Keratinocyte (primary cell): ENCODE measurements around the gene MTOR. TPM values are rescaled to one million over a fixed set of nuclear protein-coding genes. Genes with fewer than 3 reads are reported as not detected.

Source experiments
- DNase-seq: peaks from one replicate; pipeline ENCODE4 v3.0.0-alpha.2; 2011; ENCODE audit warnings: low read depth, missing footprints, low spot score
- FAIRE-seq: peaks from 2 replicates; lab custom pipeline; 2011; peaks lifted over from hg19 to GRCh38; lab: Jason Lieb, UNC
- H2AFZ ChIP-seq: 2 replicates; pipeline ENCODE4 v1.6.0; 2012; ENCODE audit warnings: low read length, control low read depth, inconsistent platforms; ENCODE audit not compliant: control insufficient read depth
- H3K27ac ChIP-seq: 2 replicates; pipeline ENCODE4 v1.5.1; 2011; ENCODE audit warnings: low read length; ENCODE audit not compliant: control insufficient read depth, insufficient read depth
- H3K27me3 ChIP-seq: 3 replicates; pipeline ENCODE4 v1.6.0; 2011; ENCODE audit warnings: low read length; ENCODE audit not compliant: control insufficient read depth, insufficient read depth; ENCODE audit errors: extremely low read depth
- H3K36me3 ChIP-seq, 2 experiments: 2 replicates in 1 of 2; 3 replicates in 1 of 2; pipeline ENCODE4 v1.5.1; 2011; ENCODE audit warnings: low read length in 2 of 2, mild to moderate bottlenecking in 1 of 2; ENCODE audit not compliant: control insufficient read depth in 2 of 2, insufficient read depth in 2 of 2; ENCODE audit errors: extremely low read depth in 1 of 2
- H3K4me1 ChIP-seq: 3 replicates; pipeline ENCODE4 v1.5.1; 2011; ENCODE audit warnings: low read length; ENCODE audit not compliant: control insufficient read depth, insufficient read depth; ENCODE audit errors: extremely low read depth
- H3K4me2 ChIP-seq: 3 replicates; pipeline ENCODE4 v1.6.0; 2011; ENCODE audit warnings: low read depth, low read length; ENCODE audit not compliant: control insufficient read depth, insufficient read depth; ENCODE audit errors: extremely low read depth
- H3K4me3 ChIP-seq, 3 experiments: fragments of 200-600 bp in 1 of 3; sonication (generic) in 1 of 3; 2 replicates in 2 of 3; 3 replicates in 1 of 3; pipeline ENCODE4 v1.5.1; 2011 to 2016; ENCODE audit warnings: low read length in 3 of 3, mild to moderate bottlenecking in 3 of 3, control low read depth in 2 of 3, inconsistent platforms in 1 of 3, low read depth in 1 of 3, mixed read lengths in 1 of 3, mixed run types in 1 of 3, moderate library complexity in 1 of 3; ENCODE audit not compliant: control insufficient read depth in 2 of 3, insufficient read depth in 2 of 3; ENCODE audit errors: extremely low read depth in 1 of 3
- H3K79me2 ChIP-seq: 2 replicates; pipeline ENCODE4 v1.6.0; 2012; ENCODE audit warnings: low read length; ENCODE audit not compliant: control insufficient read depth, insufficient read depth
- H3K9ac ChIP-seq: 3 replicates; pipeline ENCODE4 v1.6.0; 2011; ENCODE audit warnings: low read length; ENCODE audit not compliant: control insufficient read depth, insufficient read depth; ENCODE audit errors: extremely low read depth
- H3K9me1 ChIP-seq: 3 replicates; pipeline ENCODE4 v1.6.0; 2011; ENCODE audit warnings: low read length; ENCODE audit not compliant: control insufficient read depth, insufficient read depth; ENCODE audit errors: extremely low read depth
- H3K9me3 ChIP-seq: 2 replicates; pipeline ENCODE4 v1.5.1; 2012; ENCODE audit warnings: low read depth, low read length; ENCODE audit not compliant: control insufficient read depth
- H4K20me1 ChIP-seq: 3 replicates; pipeline ENCODE4 v1.6.0; 2011; ENCODE audit warnings: low read length; ENCODE audit not compliant: control insufficient read depth, insufficient read depth; ENCODE audit errors: extremely low read depth
- EZH2 ChIP-seq: IDR thresholded peaks from one replicate; pipeline ENCODE4 v1.6.1; 2012; ENCODE audit warnings: inconsistent platforms, mild to moderate bottlenecking, low read length, moderate library complexity
- dilution Hi-C: fragments of 300-500 bp; cut with MboI; formaldehyde crosslinking; loops from one replicate; pipeline ENCODE4 v1.7.0; 2020; ENCODE audit warnings: low sequenced_read_pairs; ENCODE audit not compliant: extremely low pct_ligation_motif_present
- polyA plus RNA-seq, 5 experiments: library from polyadenylated mRNA; depleted of rRNA in 3 of 5; stranded (reverse) in 3 of 5; stranded (forward) in 1 of 5; unstranded in 1 of 5; fragments of >200 nt; gene quantifications; 1 replicate in 1 of 5; 2 replicates in 3 of 5; 3 replicates in 1 of 5; pipeline versions ENCODE4 v1.2.1 to v1.2.3, GENCODE V29; 2011 to 2012; ENCODE audit warnings: missing spikeins in 2 of 5, low read depth in 1 of 5, low replicate concordance in 1 of 5
- TF ChIP-seq, protein P1 (sequence below), 3 experiments: IDR thresholded peaks in 1 of 3; conservative IDR thresholded peaks in 1 of 3; optimal IDR thresholded peaks in 1 of 3; 2 replicates in 2 of 3; 3 replicates in 1 of 3; pipeline versions ENCODE3 to v1.5.1; 2011; ENCODE audit warnings: low read length in 3 of 3, mild to moderate bottlenecking in 3 of 3, moderate library complexity in 2 of 3, control low read depth in 1 of 3, inconsistent platforms in 1 of 3; ENCODE audit not compliant: insufficient read depth in 2 of 3; ENCODE audit errors: extremely low read depth in 1 of 3

Gene MTOR
- polyA plus RNA-seq, 1 donor (not counting 4 experiments of a cell fraction or from before 2014, with no cell fraction given) = 31.5 TPM

GRCh38 chr1:11198257-11198656 is 64.1 kb downstream of the MTOR start:
- no peak overlapping the region for H3K27ac ChIP-seq
- FAIRE-seq (no peak), DNase-seq (no peak)
- H3K4me2 ChIP-seq = no peak overlapping the region
- H3K9me3 ChIP-seq = no peaks in the 10 kb centered on the region
- dilution Hi-C loops = no loop called here
- H4K20me1 ChIP-seq = no peaks in the 10 kb centered on the region
- no peaks in the 10 kb centered on the region for H3K27me3 ChIP-seq
- TF ChIP-seq, protein P1, sequence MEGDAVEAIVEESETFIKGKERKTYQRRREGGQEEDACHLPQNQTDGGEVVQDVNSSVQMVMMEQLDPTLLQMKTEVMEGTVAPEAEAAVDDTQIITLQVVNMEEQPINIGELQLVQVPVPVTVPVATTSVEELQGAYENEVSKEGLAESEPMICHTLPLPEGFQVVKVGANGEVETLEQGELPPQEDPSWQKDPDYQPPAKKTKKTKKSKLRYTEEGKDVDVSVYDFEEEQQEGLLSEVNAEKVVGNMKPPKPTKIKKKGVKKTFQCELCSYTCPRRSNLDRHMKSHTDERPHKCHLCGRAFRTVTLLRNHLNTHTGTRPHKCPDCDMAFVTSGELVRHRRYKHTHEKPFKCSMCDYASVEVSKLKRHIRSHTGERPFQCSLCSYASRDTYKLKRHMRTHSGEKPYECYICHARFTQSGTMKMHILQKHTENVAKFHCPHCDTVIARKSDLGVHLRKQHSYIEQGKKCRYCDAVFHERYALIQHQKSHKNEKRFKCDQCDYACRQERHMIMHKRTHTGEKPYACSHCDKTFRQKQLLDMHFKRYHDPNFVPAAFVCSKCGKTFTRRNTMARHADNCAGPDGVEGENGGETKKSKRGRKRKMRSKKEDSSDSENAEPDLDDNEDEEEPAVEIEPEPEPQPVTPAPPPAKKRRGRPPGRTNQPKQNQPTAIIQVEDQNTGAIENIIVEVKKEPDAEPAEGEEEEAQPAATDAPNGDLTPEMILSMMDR (optimal IDR thresholded peaks at IDR 0.05 in 1 of 3, IDR thresholded peaks at IDR 0.05 in 1 of 3, conservative IDR thresholded peaks at IDR 0.05 in 1 of 3; ENCODE audit: extremely low read depth in 1 of 3, insufficient read depth in 2 of 3, low read length in 3 of 3) = no peak
- no peak for TF ChIP-seq EZH2
- no peak overlapping the region for H3K9ac ChIP-seq
- H3K4me3 ChIP-seq = no peak overlapping the region
- H2AFZ ChIP-seq = no peak overlapping the region
- H3K4me1 ChIP-seq = no peaks in the 10 kb centered on the region
- no peaks in the 10 kb centered on the region for H3K79me2 ChIP-seq
- peaks cover 2% of the 10 kb centered on the region for H3K9me1 ChIP-seq
- H3K36me3 ChIP-seq = peaks cover 15 to 30% of the 10 kb centered on the region in 2 experiments

- H3K9me3 ChIP-seq = no peaks in the 10 kb centered on the region
- TF ChIP-seq EZH2 = no peak
- TF ChIP-seq, protein P1 (optimal IDR thresholded peaks at IDR 0.05 in 1 of 3, IDR thresholded peaks at IDR 0.05 in 1 of 3, conservative IDR thresholded peaks at IDR 0.05 in 1 of 3; ENCODE audit: extremely low read depth in 1 of 3, insufficient read depth in 2 of 3, low read length in 3 of 3) = no peak
- H3K9me1 ChIP-seq = peaks cover 2% of the 10 kb centered on the region
- dilution Hi-C loops = no loop called here
- no peak for FAIRE-seq
- no peak overlapping the region for H3K4me3 ChIP-seq
- H3K36me3 ChIP-seq = peaks cover 17 to 30% of the 10 kb centered on the region in 2 experiments
- no peak overlapping the region for H3K27ac ChIP-seq
- DNase-seq = no peak
- H3K4me2 ChIP-seq = no peak overlapping the region
- H3K79me2 ChIP-seq = no peaks in the 10 kb centered on the region
- H3K4me1 ChIP-seq = no peaks in the 10 kb centered on the region
- no peak overlapping the region for H2AFZ ChIP-seq
- H3K9ac ChIP-seq = no peak overlapping the region
- no peaks in the 10 kb centered on the region for H3K27me3 ChIP-seq
- H4K20me1 ChIP-seq = no peaks in the 10 kb centered on the region
These were observed 65.0 kb downstream of the MTOR start for GRCh38 chr1:11197359-11197758.
